HG03139 (cell line): Measurements from ENCODE around the gene MGAT5B.

Experiments used
- ATAC-seq: cut with Tn5 transposase; IDR thresholded peaks from one replicate; pipeline ENCODE4 v1.9.1; 2021; ENCODE audit not compliant: unreplicated experiment

MGAT5B gene

DNA sequence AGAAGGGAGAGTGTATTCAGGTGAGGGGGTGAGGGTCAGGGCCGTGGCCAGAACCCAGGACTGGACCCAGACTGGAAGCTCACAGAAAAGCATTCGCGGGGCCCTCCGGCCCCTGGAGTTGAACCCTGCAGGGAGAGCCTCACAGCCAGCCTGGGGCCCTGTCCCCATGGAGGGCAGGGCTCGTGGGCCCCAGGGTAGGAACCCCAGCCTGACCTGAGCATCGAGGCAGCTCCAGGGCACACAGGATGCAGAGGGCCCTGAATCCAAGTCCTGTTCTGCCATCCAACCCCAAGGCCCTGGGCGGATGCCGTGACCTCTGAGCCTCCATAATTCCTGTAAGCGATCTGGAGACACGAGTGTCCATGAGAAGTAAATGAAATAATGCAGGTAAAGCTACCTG is 79.1 kb downstream of the MGAT5B start:
- ATAC-seq = no peak

DNA sequence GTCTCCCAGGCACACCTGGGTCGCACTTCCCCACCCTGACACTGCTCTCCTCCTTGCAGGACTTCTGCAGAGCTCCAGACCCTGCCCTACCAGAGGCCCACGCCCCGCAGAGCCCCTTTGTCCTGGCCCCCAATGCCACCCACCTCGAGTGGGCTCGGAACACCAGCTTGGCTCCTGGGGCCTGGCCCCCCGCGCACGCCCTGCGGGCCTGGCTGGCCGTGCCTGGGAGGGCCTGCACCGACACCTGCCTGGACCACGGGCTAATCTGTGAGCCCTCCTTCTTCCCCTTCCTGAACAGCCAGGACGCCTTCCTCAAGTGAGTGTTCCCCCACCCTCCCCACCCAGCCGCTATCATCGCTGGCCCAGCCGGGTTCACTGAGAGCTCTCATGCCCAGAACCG is 79.6 kb downstream of the MGAT5B start:
- no peak for ATAC-seq

DNA sequence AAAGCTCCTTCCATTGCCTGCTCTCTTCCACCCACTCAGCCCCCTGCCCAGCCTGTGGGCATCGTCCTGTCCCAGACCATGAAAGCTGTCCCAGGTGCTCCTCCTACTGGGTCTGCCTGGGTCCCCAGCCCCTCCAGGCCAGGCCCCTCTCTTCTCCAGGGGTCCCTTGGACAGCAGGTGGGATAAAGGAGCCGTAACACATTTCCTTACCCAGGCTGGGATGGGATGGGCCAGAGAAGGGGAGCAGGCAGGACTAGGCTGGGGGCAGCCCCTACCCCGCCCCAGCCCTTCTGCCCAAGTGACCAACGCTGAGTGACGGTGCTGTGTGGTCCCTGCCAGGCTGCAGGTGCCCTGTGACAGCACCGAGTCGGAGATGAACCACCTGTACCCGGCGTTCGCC is 80.1 kb downstream of the MGAT5B start:
- no peak for ATAC-seq

DNA sequence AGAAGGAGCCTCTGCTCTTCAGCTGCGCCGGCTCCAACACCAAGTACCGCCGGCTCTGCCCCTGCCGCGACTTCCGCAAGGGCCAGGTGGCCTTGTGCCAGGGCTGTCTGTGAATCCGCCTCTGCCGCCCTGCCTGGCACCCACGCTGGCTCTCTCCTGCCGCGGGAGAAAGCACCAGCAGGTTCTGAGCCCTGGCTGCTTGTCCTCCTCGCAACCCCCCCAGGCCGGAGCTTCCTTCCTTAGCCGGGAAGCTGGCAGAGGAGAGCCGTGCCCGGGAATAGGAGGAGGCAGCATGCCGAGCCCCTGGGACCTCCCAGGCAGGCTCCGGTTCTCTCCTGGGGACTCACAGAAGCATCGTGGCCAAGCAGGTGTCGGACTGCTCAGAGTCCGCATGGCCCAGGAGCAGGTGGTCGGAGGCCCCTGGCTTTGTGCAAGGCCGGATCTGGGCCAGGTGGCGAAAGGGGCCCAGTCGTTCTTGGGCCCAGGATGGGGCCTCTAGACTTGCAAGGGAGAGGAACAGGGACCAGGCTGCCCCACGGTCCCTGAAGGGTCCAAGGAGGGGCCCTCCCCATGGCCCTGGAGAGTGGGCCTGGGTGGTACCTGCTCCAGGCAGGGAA is 80.6 kb downstream of the MGAT5B start:
- ATAC-seq = no peak

- ATAC-seq = no peak
Observed at GRCh38 chr17:76949913-76950695, 81.9 kb downstream of the MGAT5B start.

- ATAC-seq = no peak
Observed at GRCh38 chr17:76951375-76951905, 83.2 kb downstream of the MGAT5B start.

GRCh38 chr17:76952402-76952801 is 84.2 kb downstream of the MGAT5B start:
- no peak for ATAC-seq

- ATAC-seq = no peak
Observed at GRCh38 chr17:76953066-76953465, 84.9 kb downstream of the MGAT5B start.

- no peak for ATAC-seq
Observed at GRCh38 chr17:76953946-76954345, 85.7 kb downstream of the MGAT5B start.

DNA sequence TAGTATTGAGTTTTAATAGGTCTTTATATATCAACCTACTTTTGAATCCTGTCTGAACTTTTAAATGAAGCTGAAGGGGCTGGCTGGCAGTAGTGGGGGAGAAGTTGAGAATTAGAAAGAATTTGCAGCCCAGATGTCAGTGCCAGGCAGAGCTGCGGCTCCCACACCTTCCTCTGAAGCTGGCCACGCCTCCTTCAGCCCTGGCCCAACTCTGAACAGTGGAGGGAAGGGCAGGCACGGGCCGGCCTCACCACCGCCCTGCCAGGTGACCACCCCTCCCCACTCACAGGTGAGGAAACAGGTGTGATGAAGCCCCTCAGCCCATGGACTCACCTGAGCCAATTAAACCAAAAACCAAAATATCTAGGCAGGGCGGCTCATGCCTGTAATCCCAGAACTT is 87.0 kb downstream of the MGAT5B start:
- ATAC-seq = no peak

- no peak for ATAC-seq
Observed at GRCh38 chr17:76956846-76957540, 88.8 kb downstream of the MGAT5B start.

- ATAC-seq = no peak
Observed at GRCh38 chr17:76957678-76958464, 89.7 kb downstream of the MGAT5B start.

- ATAC-seq = no peak
Observed at GRCh38 chr17:76958974-76959373, 90.8 kb downstream of the MGAT5B start.

DNA sequence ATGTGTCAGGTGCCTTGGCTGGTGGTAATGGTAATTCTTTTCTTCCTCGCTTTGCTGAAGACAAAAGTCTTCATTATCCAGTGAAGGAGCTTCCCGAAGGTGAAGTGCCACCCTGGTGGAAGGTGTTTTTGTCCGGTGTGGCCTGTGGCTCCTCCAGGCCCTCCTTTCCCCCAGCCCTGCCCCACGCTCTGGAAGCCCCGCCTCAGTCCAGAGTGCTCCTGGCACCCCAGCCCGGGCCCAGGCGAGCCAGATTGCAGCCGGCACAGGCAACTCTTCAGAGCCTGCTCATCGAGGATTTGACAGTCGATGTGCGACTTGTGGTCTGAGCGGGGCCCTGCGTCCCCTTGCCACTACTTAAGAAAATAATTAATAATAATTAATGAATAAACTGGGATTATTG is 93.7 kb downstream of the MGAT5B start:
- ATAC-seq = no peak

GRCh38 chr17:76962858-76963257 is 94.7 kb downstream of the MGAT5B start:
- no peak for ATAC-seq

GRCh38 chr17:76966016-76966415 is 97.8 kb downstream of the MGAT5B start:
- no peak for ATAC-seq

DNA sequence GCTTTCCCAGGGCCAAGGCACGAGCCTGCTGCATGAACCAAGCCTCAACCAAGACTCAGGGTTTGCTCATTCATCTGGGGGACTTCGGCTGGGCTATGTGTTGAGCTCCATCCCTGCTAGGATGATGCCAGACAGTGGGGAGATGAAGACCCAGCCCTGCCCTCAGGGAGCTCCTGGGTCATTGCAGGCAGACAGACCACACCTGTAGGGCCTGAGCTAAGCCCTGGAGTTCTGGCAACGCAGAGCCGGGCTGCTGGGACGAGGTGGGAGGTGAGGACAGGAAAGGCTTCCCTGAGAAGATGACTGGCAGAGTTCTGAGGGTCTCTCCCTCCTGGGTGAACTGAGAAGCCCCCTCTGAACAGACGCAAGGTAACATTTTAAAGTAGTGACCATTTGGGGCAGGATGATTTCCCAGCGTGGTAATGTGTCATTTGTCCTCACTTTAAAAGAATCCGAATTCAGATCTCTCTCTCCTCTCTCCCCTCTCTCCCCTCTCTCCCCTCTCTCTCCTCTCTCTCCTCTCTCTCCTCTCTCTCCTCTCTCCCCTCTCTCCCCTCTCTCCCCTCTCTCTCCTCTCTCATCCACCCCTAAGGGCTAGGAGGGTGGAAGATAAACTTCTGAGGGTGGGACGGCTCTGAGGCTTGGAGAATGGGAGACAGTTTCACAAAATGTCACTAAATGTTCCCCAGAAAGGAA is 98.4 kb downstream of the MGAT5B start:
- ATAC-seq = no peak

GRCh38 chr17:76967762-76968161 is 99.6 kb downstream of the MGAT5B start:
- ATAC-seq = no peak

- ATAC-seq = no peak
Observed at GRCh38 chr17:76968707-76969597, 100.7 kb downstream of the MGAT5B start.
